Caco-2 (cell line): Measurements from ENCODE around the gene ARHGEF10L. TPM values are rescaled to one million over a fixed set of nuclear protein-coding genes. Genes with fewer than 3 reads are reported as not detected.

Experiments used
- BruUV-seq: library from RNA; stranded (reverse); fragments of 400-500 nt; replicated peaks from 2 replicates; lab custom pipeline; 2021; lab: Mats Ljungman, UMichigan
- CTCF ChIA-PET: fragments of 300-600 bp; sonication (Branson Sonifier 250); formaldehyde crosslinking; loops from one replicate; lab custom pipeline; 2022; ENCODE audit warnings: antibody characterized with exemption; lab: Charles Lee
- POLR2A ChIA-PET: fragments of 300-600 bp; sonication (Branson Sonifier 250); formaldehyde crosslinking; loops from one replicate; lab custom pipeline; 2022; ENCODE audit warnings: antibody characterized with exemption; lab: Charles Lee
- DNase-seq, 2 experiments: peaks; one replicate each; pipeline versions ENCODE4 v3.0.0 to v3.0.0-alpha.2; 2020 to 2022
- H3K27me3 ChIP-seq: replicated peaks from 2 replicates; pipeline ENCODE4 v1.6.0; 2011; ENCODE audit warnings: low read length; ENCODE audit not compliant: control insufficient read depth, insufficient read depth
- H3K36me3 ChIP-seq: 2 replicates; pipeline ENCODE4 v1.5.1; 2011; ENCODE audit warnings: low read length; ENCODE audit not compliant: control insufficient read depth, insufficient read depth
- H3K4me1 ChIP-seq: fragments of 250-450 bp; sonication (Bioruptor Pico); 2 replicates; pipeline ENCODE4 v1.5.1; 2020; ENCODE audit warnings: mild to moderate bottlenecking
- H3K4me3 ChIP-seq: 2 replicates; pipeline ENCODE4 v1.5.1; 2011; ENCODE audit warnings: low read depth, mild to moderate bottlenecking, control low read depth, low read length
- H3K9me3 ChIP-seq: fragments of 250-450 bp; sonication (Bioruptor Pico); 2 replicates; pipeline ENCODE4 v1.5.1; 2020; ENCODE audit warnings: mild to moderate bottlenecking, moderate library complexity
- H3K27ac Mint-ChIP-seq: one replicate; pipeline ENCODE4 v1.8.0; 2022; ENCODE audit warnings: mixed read lengths; ENCODE audit not compliant: unreplicated experiment
- H3K27me3 Mint-ChIP-seq: one replicate; pipeline ENCODE4 v1.8.0; 2022; ENCODE audit warnings: mixed read lengths; ENCODE audit not compliant: insufficient read depth, unreplicated experiment
- H3K36me3 Mint-ChIP-seq: one replicate; pipeline ENCODE4 v1.8.0; 2022; ENCODE audit warnings: mild to moderate bottlenecking, mixed read lengths; ENCODE audit not compliant: insufficient read depth, unreplicated experiment
- H3K4me1 Mint-ChIP-seq: one replicate; pipeline ENCODE4 v1.8.0; 2022; ENCODE audit warnings: low read depth, mixed read lengths; ENCODE audit not compliant: unreplicated experiment
- H3K4me3 Mint-ChIP-seq: one replicate; pipeline ENCODE4 v1.8.0; 2022; ENCODE audit warnings: mild to moderate bottlenecking, moderate library complexity, mixed read lengths; ENCODE audit not compliant: unreplicated experiment
- H3K9me3 Mint-ChIP-seq: one replicate; pipeline ENCODE4 v1.8.0; 2022; ENCODE audit warnings: mixed read lengths; ENCODE audit not compliant: unreplicated experiment
- CTCF ChIP-seq, 2 experiments: fragments of 200-600 bp in 1 of 2; IDR thresholded peaks; 1 replicate in 1 of 2; 2 replicates in 1 of 2; pipeline versions ENCODE4 v1.5.1 to v1.8.0; 2011 to 2022; ENCODE audit warnings: antibody characterized with exemption in 1 of 2, control low read depth in 1 of 2, inconsistent platforms in 1 of 2, low read depth in 1 of 2, low read length in 1 of 2, mild to moderate bottlenecking in 1 of 2, moderate library complexity in 1 of 2; ENCODE audit not compliant: insufficient read depth in 1 of 2, severe bottlenecking in 1 of 2, unreplicated experiment in 1 of 2
- intact Hi-C: fragments of 100-400 bp; cut with micrococcal nuclease; formaldehyde crosslinking; loops from one replicate; pipeline ENCODE4 v1.10.0; 2022; ENCODE audit not compliant: unreplicated experiment
- total RNA-seq: library from RNA; stranded (reverse); gene quantifications from 2 replicates; pipeline ENCODE4 v1.2.3, GENCODE V29; 2022

The ARHGEF10L gene
- total RNA-seq, 1 experiment from 2014 or later, result 31.3 TPM

GRCh38 chr1:17494114-17494729, 45.3 kb upstream of the ARHGEF10L start:
- H3K36me3 Mint-ChIP-seq, result no peaks in the 10 kb centered on the region
- no TSS peak for BruUV-seq
- POLR2A ChIA-PET, result interaction anchor here (0.6 kb wide), 1 partner anchor 42 kb away, joined by 3 read pairs; no protein-coding TSS in a partner anchor
- no peak overlapping the region for H3K27ac Mint-ChIP-seq
- TF ChIP-seq CTCF (IDR thresholded peaks at IDR 0.05; ENCODE audit: insufficient read depth in 1 of 2, low read depth in 1 of 2, low read length in 1 of 2, severe bottlenecking in 1 of 2, unreplicated experiment in 1 of 2), result peak; percentile 74 to 84
- H3K36me3 ChIP-seq, result no peaks in the 10 kb centered on the region
- no peaks in the 10 kb centered on the region; the same call in 1 of the 2 replicates for H3K9me3 ChIP-seq
- no peak overlapping the region for H3K4me3 Mint-ChIP-seq
- no peaks in the 10 kb centered on the region for H3K27me3 Mint-ChIP-seq
- no peaks in the 10 kb centered on the region for H3K9me3 Mint-ChIP-seq
- DNase-seq, result peak; percentile 74 to 81
- H3K4me1 ChIP-seq, result 0 out of 2 replicates have a peak, but pooled peaks cover 7% of the 10 kb centered on the region
- intact Hi-C loops, result loop anchor here (1.0 to 2.0 kb wide), 2 partner anchors 81 to 112 kb away; no protein-coding TSS in a partner anchor
- CTCF ChIA-PET, result interaction anchor here (0.9 to 1.0 kb wide), 4 partner anchors 66 to 202 kb away, joined by 3 to 9 read pairs (median 4); no protein-coding TSS in a partner anchor
- no peak overlapping the region for H3K4me3 ChIP-seq
- H3K27me3 ChIP-seq, result no peaks in the 10 kb centered on the region
- H3K4me1 Mint-ChIP-seq, result peaks cover 7% of the 10 kb centered on the region

- DNase-seq, result no peak
- no peak overlapping the region for H3K27ac Mint-ChIP-seq
- intact Hi-C loops, result no loop called here
- Histone ChIP-seq H3K4me3 (no peak overlapping the region), H3K27me3 (no peaks in the 10 kb centered on the region), H3K4me1 (0 out of 2 replicates have a peak, but pooled peaks cover 7% of the 10 kb centered on the region), H3K36me3 (no peaks in the 10 kb centered on the region), H3K9me3 (no peaks in the 10 kb centered on the region; the same call in 1 of the 2 replicates)
- no peak for TF ChIP-seq CTCF (IDR thresholded peaks at IDR 0.05; ENCODE audit: insufficient read depth in 1 of 2, low read depth in 1 of 2, low read length in 1 of 2, severe bottlenecking in 1 of 2, unreplicated experiment in 1 of 2)
- no peak overlapping the region for H3K4me3 Mint-ChIP-seq
- CTCF ChIA-PET, result no interaction called here
- H3K9me3 Mint-ChIP-seq, result no peaks in the 10 kb centered on the region
- no peaks in the 10 kb centered on the region for H3K36me3 Mint-ChIP-seq
- H3K4me1 Mint-ChIP-seq, result peaks cover 7% of the 10 kb centered on the region
- H3K27me3 Mint-ChIP-seq, result no peaks in the 10 kb centered on the region
- BruUV-seq, result no TSS peak
- POLR2A ChIA-PET, result no interaction called here
Observed at GRCh38 chr1:17496419-17496818, 43.1 kb upstream of the ARHGEF10L start.

- 0 out of 2 replicates have a peak, but pooled peaks cover 7% of the 10 kb centered on the region for H3K4me1 ChIP-seq
- H3K27ac Mint-ChIP-seq, result no peak overlapping the region
- no TSS peak for BruUV-seq
- H3K36me3 Mint-ChIP-seq, result no peaks in the 10 kb centered on the region
- CTCF ChIA-PET, result interaction anchor here (0.6 kb wide), 1 partner anchor 165 kb away, joined by 3 read pairs; no protein-coding TSS in a partner anchor
- H3K36me3 ChIP-seq, result no peaks in the 10 kb centered on the region
- no peaks in the 10 kb centered on the region for H3K27me3 ChIP-seq
- H3K4me3 Mint-ChIP-seq, result no peak overlapping the region
- intact Hi-C loops, result no loop called here
- no peaks in the 10 kb centered on the region for H3K9me3 Mint-ChIP-seq
- no peak overlapping the region for H3K4me3 ChIP-seq
- DNase-seq, result peak; percentile 18 to 43
- peaks cover 7% of the 10 kb centered on the region for H3K4me1 Mint-ChIP-seq
- no peaks in the 10 kb centered on the region for H3K27me3 Mint-ChIP-seq
- no peak for TF ChIP-seq CTCF (IDR thresholded peaks at IDR 0.05; ENCODE audit: insufficient read depth in 1 of 2, low read depth in 1 of 2, low read length in 1 of 2, severe bottlenecking in 1 of 2, unreplicated experiment in 1 of 2)
- POLR2A ChIA-PET, result no interaction called here
- no peaks in the 10 kb centered on the region; the same call in 1 of the 2 replicates for H3K9me3 ChIP-seq
Observed at GRCh38 chr1:17498214-17498613, 41.3 kb upstream of the ARHGEF10L start.
